ENCODE data around the gene ADGRF5.

- TF ChIP-seq CTCF (IDR thresholded peaks at IDR 0.05) (no peak), POLR2AphosphoS5 (IDR thresholded peaks at IDR 0.05) (no peak), POLR2A (IDR thresholded peaks at IDR 0.05) (no peak)
Measured at GRCh38 chr6:46828939-46829338, 92.8 kb downstream of the ADGRF5 start.
